OCI-LY3 (cell line): ENCODE data around the gene EAF1.

ENCODE experiments used
- EZH2phosphoT487 ChIP-seq: fragments of 200-600 bp; shearing (Covaris generic); IDR thresholded peaks from 2 replicates; pipeline ENCODE4 v1.6.1; 2018; ENCODE audit warnings: antibody characterized with exemption, mixed run types, low read depth
- TF ChIP-seq, protein P1 (sequence below): fragments of 200-600, 300-600 bp; sonication (generic); IDR thresholded peaks from 2 replicates; pipeline ENCODE4 v1.5.1; 2014; ENCODE audit warnings: antibody characterized with exemption, low read length, low read depth

DNA sequence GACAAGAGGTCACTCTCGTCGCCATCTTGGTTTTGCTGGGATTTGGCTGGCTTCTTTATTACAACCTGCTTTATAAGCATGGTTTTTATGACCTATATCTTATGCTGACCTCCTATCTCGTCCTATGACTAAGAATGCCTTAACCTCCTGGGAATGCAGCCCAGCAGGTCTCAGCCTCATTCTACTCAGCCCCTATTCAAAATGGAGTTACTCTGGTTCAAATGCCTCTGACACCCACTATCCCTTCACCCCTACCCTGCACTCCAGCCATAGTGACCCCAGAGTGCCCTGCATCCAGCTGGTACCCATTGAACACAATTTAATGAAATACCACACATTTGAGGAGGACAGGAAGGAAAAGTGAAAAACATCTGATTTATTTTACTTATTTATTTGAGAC is 23.4 kb upstream of the EAF1 start:
- TF ChIP-seq, protein P1, sequence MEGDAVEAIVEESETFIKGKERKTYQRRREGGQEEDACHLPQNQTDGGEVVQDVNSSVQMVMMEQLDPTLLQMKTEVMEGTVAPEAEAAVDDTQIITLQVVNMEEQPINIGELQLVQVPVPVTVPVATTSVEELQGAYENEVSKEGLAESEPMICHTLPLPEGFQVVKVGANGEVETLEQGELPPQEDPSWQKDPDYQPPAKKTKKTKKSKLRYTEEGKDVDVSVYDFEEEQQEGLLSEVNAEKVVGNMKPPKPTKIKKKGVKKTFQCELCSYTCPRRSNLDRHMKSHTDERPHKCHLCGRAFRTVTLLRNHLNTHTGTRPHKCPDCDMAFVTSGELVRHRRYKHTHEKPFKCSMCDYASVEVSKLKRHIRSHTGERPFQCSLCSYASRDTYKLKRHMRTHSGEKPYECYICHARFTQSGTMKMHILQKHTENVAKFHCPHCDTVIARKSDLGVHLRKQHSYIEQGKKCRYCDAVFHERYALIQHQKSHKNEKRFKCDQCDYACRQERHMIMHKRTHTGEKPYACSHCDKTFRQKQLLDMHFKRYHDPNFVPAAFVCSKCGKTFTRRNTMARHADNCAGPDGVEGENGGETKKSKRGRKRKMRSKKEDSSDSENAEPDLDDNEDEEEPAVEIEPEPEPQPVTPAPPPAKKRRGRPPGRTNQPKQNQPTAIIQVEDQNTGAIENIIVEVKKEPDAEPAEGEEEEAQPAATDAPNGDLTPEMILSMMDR, result no peak
- TF ChIP-seq EZH2phosphoT487, result no peak
